Ovary (tissue), 3 donors: ENCODE measurements around the gene ENOX2.

Experiments
- POLR2A ChIP-seq: fragments of 450-650 bp; IDR thresholded peaks from one replicate; pipeline ENCODE4 v1.6.1; 2017; ENCODE audit warnings: antibody characterized with exemption, mild to moderate bottlenecking, moderate library complexity
- TF ChIP-seq, protein P1 (sequence below), 3 donors: fragments of 450-650 bp in 2 of 3; fragments of 200-600 bp in 1 of 3; IDR thresholded peaks; one replicate each; pipeline versions ENCODE4 v1.5.1 to v1.8.0; 2016 to 2022; ENCODE audit warnings: antibody characterized with exemption in 3 of 3, mild to moderate bottlenecking in 1 of 3
- donor health status: DM: no; HTN: no; CAD: no.

GRCh38 chrX:130718137-130718536 lies 184.9 kb downstream of the ENOX2 start:
- TF ChIP-seq, protein P1, sequence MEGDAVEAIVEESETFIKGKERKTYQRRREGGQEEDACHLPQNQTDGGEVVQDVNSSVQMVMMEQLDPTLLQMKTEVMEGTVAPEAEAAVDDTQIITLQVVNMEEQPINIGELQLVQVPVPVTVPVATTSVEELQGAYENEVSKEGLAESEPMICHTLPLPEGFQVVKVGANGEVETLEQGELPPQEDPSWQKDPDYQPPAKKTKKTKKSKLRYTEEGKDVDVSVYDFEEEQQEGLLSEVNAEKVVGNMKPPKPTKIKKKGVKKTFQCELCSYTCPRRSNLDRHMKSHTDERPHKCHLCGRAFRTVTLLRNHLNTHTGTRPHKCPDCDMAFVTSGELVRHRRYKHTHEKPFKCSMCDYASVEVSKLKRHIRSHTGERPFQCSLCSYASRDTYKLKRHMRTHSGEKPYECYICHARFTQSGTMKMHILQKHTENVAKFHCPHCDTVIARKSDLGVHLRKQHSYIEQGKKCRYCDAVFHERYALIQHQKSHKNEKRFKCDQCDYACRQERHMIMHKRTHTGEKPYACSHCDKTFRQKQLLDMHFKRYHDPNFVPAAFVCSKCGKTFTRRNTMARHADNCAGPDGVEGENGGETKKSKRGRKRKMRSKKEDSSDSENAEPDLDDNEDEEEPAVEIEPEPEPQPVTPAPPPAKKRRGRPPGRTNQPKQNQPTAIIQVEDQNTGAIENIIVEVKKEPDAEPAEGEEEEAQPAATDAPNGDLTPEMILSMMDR (IDR thresholded peaks at IDR 0.05) = no peak
- TF ChIP-seq POLR2A = no peak
